HepG2 (cell line): ENCODE results near the gene JAZF1. TPM values are rescaled to one million over a fixed set of nuclear protein-coding genes. Genes with fewer than 3 reads are reported as not detected.

Source experiments
- ATAC-seq: fragments of 200-7000 bp; cut with Tn5 transposase; 3 replicates; pipeline ENCODE4 v1.9.1; 2020; ENCODE audit warnings: mild to moderate bottlenecking, moderate library complexity
- BruUV-seq: library from RNA; stranded (reverse); fragments of 400-500 nt; replicated peaks from 2 replicates; lab custom pipeline; 2021; lab: Mats Ljungman, UMichigan
- CTCF ChIA-PET: fragments of 300-600 bp; formaldehyde crosslinking; extraction: SDS; loops from one replicate; lab custom pipeline; 2021; ENCODE audit warnings: low total read pairs, inconsistent platforms, low intra/inter-chr PET ratio; lab: Yijun Ruan, JAX
- POLR2A ChIA-PET: fragments of 350-600 bp; sonication (Branson Sonifier 250); formaldehyde crosslinking; loops from one replicate; lab custom pipeline; 2020; ENCODE audit warnings: antibody characterized with exemption, inconsistent platforms; lab: Yijun Ruan, JAX
- DNase-seq: peaks from one replicate; pipeline ENCODE4 v3.0.0-alpha.2; 2015; ENCODE audit warnings: low spot score
- FAIRE-seq: peaks from 3 replicates; lab custom pipeline; 2011; peaks lifted over from hg19 to GRCh38; lab: Jason Lieb, UNC
- H2AFZ ChIP-seq: one replicate; pipeline ENCODE4 v1.6.1; 2011; ENCODE audit warnings: low read length, inconsistent platforms
- H3K27ac ChIP-seq: fragments of 300-600 bp; 3 replicates; pipeline ENCODE4 v1.8.0; 2011; ENCODE audit warnings: mixed run types, mild to moderate bottlenecking, mixed read lengths, low read length, inconsistent platforms; ENCODE audit not compliant: insufficient read depth; ENCODE audit errors: extremely low read length
- H3K27me3 ChIP-seq, 2 experiments: fragments of 200-600 bp in 1 of 2; 2 replicates in 1 of 2; 3 replicates in 1 of 2; pipeline versions ENCODE4 v1.6.0 to v1.8.0; 2011; ENCODE audit warnings: low read length in 2 of 2, mild to moderate bottlenecking in 2 of 2, moderate library complexity in 2 of 2, inconsistent platforms in 1 of 2; ENCODE audit not compliant: insufficient read depth in 2 of 2, control insufficient read depth in 1 of 2
- H3K36me3 ChIP-seq, 2 experiments: fragments of 200-600 bp in 1 of 2; replicated peaks in 1 of 2; 2 replicates in 1 of 2; 3 replicates in 1 of 2; pipeline versions ENCODE4 v1.5.1 to v1.8.0; 2011; ENCODE audit warnings: low read length in 2 of 2, inconsistent platforms in 1 of 2; ENCODE audit not compliant: insufficient read depth in 2 of 2, control insufficient read depth in 1 of 2
- H3K4me1 ChIP-seq: 2 replicates; pipeline ENCODE4 v1.5.1; 2012; ENCODE audit warnings: low read length, inconsistent platforms; ENCODE audit not compliant: insufficient read depth
- H3K4me2 ChIP-seq: 2 replicates; pipeline ENCODE4 v1.6.0; 2011; ENCODE audit warnings: low read depth, low read length, inconsistent platforms
- H3K4me3 ChIP-seq, 3 experiments: fragments of 200-600 bp in 1 of 3; sonication (generic), shearing (Covaris generic) in 1 of 3; replicated peaks in 1 of 3; 2 replicates each; pipeline ENCODE4 v1.5.1; 2011 to 2016; ENCODE audit warnings: low read length in 3 of 3, inconsistent platforms in 2 of 3, low read depth in 2 of 3, mild to moderate bottlenecking in 2 of 3, control low read depth in 1 of 3, mixed read lengths in 1 of 3; ENCODE audit not compliant: insufficient read depth in 1 of 3
- H3K79me2 ChIP-seq: one replicate; pipeline ENCODE4 v1.6.1; 2011; ENCODE audit warnings: low read length, inconsistent platforms; ENCODE audit not compliant: insufficient read depth
- H3K9ac ChIP-seq: 2 replicates; pipeline ENCODE4 v1.6.0; 2011; ENCODE audit warnings: mild to moderate bottlenecking, low read depth, low read length, inconsistent platforms; ENCODE audit not compliant: insufficient read depth
- H3K9me3 ChIP-seq: 2 replicates; pipeline ENCODE4 v1.5.1; 2012; ENCODE audit warnings: mild to moderate bottlenecking, low read length
- H4K20me1 ChIP-seq: 2 replicates; pipeline ENCODE4 v1.6.0; 2011; ENCODE audit warnings: inconsistent platforms, mild to moderate bottlenecking, low read length, moderate library complexity; ENCODE audit not compliant: insufficient read depth
- GPN1 ChIP-seq: sonication (generic); formaldehyde crosslinking; IDR thresholded peaks from 2 replicates; pipeline ENCODE4 v1.5.1; 2020; ENCODE audit warnings: missing genetic modification reagents, borderline replicate concordance
- IKZF4 ChIP-seq: sonication (generic); formaldehyde crosslinking; IDR thresholded peaks from 2 replicates; pipeline ENCODE4 v1.5.1; 2020; ENCODE audit warnings: borderline replicate concordance, mild to moderate bottlenecking, low read depth, missing genetic modification reagents; ENCODE audit errors: not compliant biosample characterization
- KDM6A ChIP-seq: IDR thresholded peaks from 2 replicates; pipeline ENCODE4 v1.6.1; 2016; ENCODE audit warnings: low read depth
- PRPF4 ChIP-seq: fragments of 200-400 bp; formaldehyde crosslinking; IDR thresholded peaks from 2 replicates; pipeline ENCODE4 v1.6.1; 2016; ENCODE audit warnings: low read length, low read depth; ENCODE audit not compliant: poor library complexity, severe bottlenecking
- SATB2 ChIP-seq: sonication (generic); formaldehyde crosslinking; IDR thresholded peaks from 2 replicates; pipeline ENCODE4 v1.5.0; 2020; ENCODE audit warnings: missing genetic modification reagents
- ZMYM4 ChIP-seq: sonication (generic); formaldehyde crosslinking; IDR thresholded peaks from 2 replicates; pipeline ENCODE4 v1.8.1; 2023; ENCODE audit warnings: mild to moderate bottlenecking, missing genetic modification reagents
- ZNF354B ChIP-seq: sonication (generic); formaldehyde crosslinking; IDR thresholded peaks from 2 replicates; pipeline ENCODE4 v1.8.0; 2022; ENCODE audit warnings: mild to moderate bottlenecking, missing genetic modification reagents
- ZNF780A ChIP-seq: sonication (generic); formaldehyde crosslinking; IDR thresholded peaks from 2 replicates; pipeline ENCODE4 v1.8.0; 2022; ENCODE audit warnings: mild to moderate bottlenecking, missing genetic modification reagents, moderate library complexity
- ZNF792 ChIP-seq: IDR thresholded peaks from 2 replicates; pipeline ENCODE4 v1.6.1; 2016
- ZNF816 ChIP-seq: sonication (generic); formaldehyde crosslinking; IDR thresholded peaks from 2 replicates; pipeline ENCODE4 v1.8.0; 2022; ENCODE audit warnings: missing genetic modification reagents, mild to moderate bottlenecking, borderline replicate concordance
- WGBS: methylation state at CpG from one replicate; pipeline ENCODE4 v1.1.6; 2017; ENCODE audit warnings: low lambda C conversion rate; 5-methylcytosine and 5-hydroxymethylcytosine counted together
- in situ Hi-C: cut with HindIII; loops from 2 replicates; pipeline ENCODE4 v1.10.0; 2017; ENCODE audit warnings: low pct_unique_long_range_greater_than_20kb; ENCODE audit not compliant: extremely low pct_ligation_motif_present
- intact Hi-C: fragments of 100-400 bp; cut with micrococcal nuclease; formaldehyde crosslinking; loops from one replicate; pipeline ENCODE4 v1.10.0; 2022; ENCODE audit not compliant: unreplicated experiment
- polyA plus RNA-seq, 8 experiments: library from polyadenylated mRNA; depleted of rRNA in 3 of 8; stranded (reverse) in 7 of 8; unstranded in 1 of 8; fragments of >200 nt; fragmentation: Illumina TruSeq in 4 of 8; extraction: Trizol in 4 of 8; gene quantifications; 2 replicates each; pipeline versions ENCODE4 v1.2.1 to v1.2.3, GENCODE V29; 2011 to 2016; ENCODE audit warnings: low read depth in 4 of 8, missing spikeins in 1 of 8, mixed read lengths in 1 of 8; ENCODE audit not compliant: insufficient read depth in 1 of 8
- total RNA-seq, 5 experiments: library from RNA; depleted of rRNA; stranded (reverse); fragments of >200 nt; fragmentation: Illumina TruSeq; extraction: Trizol; gene quantifications; 2 replicates each; pipeline ENCODE4 v1.2.3, GENCODE V29; 2016; ENCODE audit warnings: low read depth in 1 of 5
- TF ChIP-seq, protein P1 (sequence below): sonication (generic); formaldehyde crosslinking; IDR thresholded peaks from 2 replicates; pipeline ENCODE4 v1.8.0; 2022; ENCODE audit warnings: mild to moderate bottlenecking, missing genetic modification reagents; ENCODE audit not compliant: insufficient replicate concordance
- TF ChIP-seq, protein P2 (sequence below): sonication (generic); formaldehyde crosslinking; IDR thresholded peaks from 2 replicates; pipeline ENCODE4 v1.5.0; 2020; ENCODE audit warnings: mild to moderate bottlenecking, missing genetic modification reagents
- TF ChIP-seq, protein P3 (sequence below): sonication (generic); formaldehyde crosslinking; IDR thresholded peaks from 2 replicates; pipeline ENCODE4 v1.5.0; 2020; ENCODE audit warnings: missing genetic modification reagents
- TF ChIP-seq, protein P4 (sequence below): sonication (generic); formaldehyde crosslinking; IDR thresholded peaks from 2 replicates; pipeline ENCODE4 v1.4.0; 2020; ENCODE audit warnings: mild to moderate bottlenecking, missing genetic modification reagents
- TF ChIP-seq, protein P5 (sequence below): IDR thresholded peaks from 2 replicates; pipeline ENCODE4 v1.6.1; 2012; ENCODE audit warnings: low read depth, low read length, improper control_type of control experiment

Gene JAZF1
- total and polyA plus RNA-seq, 2 of the 13 experiments (the other 11 are each of a cell fraction or from before 2014, with no cell fraction given) = not detected

DNA sequence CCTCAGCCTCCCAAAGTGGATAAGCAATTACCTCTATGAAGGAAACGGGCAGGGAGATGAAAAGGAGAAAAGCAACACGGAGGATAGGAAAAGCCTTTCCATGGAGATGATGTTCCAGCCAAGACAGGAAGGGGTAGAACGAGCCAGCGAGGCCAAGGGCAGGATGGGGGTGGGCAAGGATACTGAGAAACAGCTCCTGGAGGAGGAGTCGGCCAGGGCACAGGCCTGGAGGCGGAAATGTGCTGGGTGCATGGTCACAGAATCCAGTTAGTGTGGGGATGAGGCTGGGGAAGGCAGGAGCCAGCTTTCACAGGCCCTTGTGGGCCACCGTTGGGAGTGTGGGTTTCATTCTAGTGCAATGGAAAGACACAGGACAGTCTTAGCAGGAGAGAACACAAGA lies 162.6 kb downstream of the JAZF1 start:
- Histone ChIP-seq H2AFZ (no peak overlapping the region), H3K27me3 (peaks cover 2 to 43% of the 10 kb centered on the region in 2 experiments; a peak in 4 of 5 replicates), H3K79me2 (no peaks in the 10 kb centered on the region), H3K9ac (no peak overlapping the region), H3K4me1 (no peaks in the 10 kb centered on the region), H3K4me3 (no peak overlapping the region), H4K20me1 (no peaks in the 10 kb centered on the region), H3K4me2 (no peak overlapping the region), H3K9me3 (no peaks in the 10 kb centered on the region), H3K27ac (no peak overlapping the region), H3K36me3 (no peaks in the 10 kb centered on the region)
- FAIRE-seq (no peak), ATAC-seq (no peak), DNase-seq (no peak)
- in situ Hi-C loops (no loop called here), intact Hi-C loops (no loop called here)
- no TSS peak for BruUV-seq
- POLR2A ChIA-PET = no interaction called here
- TF ChIP-seq ZNF780A (CRISPR knock-in tag) (no peak), GPN1 (CRISPR knock-in tag) (no peak), PRPF4 (no peak), IKZF4 (no peak), ZNF354B (CRISPR knock-in tag) (no peak), ZNF816 (no peak), SATB2 (CRISPR knock-in tag) (no peak), ZMYM4 (CRISPR knock-in tag) (no peak), KDM6A (CRISPR knock-in tag) (no peak), ZNF792 (no peak)
- TF ChIP-seq, protein P1, sequence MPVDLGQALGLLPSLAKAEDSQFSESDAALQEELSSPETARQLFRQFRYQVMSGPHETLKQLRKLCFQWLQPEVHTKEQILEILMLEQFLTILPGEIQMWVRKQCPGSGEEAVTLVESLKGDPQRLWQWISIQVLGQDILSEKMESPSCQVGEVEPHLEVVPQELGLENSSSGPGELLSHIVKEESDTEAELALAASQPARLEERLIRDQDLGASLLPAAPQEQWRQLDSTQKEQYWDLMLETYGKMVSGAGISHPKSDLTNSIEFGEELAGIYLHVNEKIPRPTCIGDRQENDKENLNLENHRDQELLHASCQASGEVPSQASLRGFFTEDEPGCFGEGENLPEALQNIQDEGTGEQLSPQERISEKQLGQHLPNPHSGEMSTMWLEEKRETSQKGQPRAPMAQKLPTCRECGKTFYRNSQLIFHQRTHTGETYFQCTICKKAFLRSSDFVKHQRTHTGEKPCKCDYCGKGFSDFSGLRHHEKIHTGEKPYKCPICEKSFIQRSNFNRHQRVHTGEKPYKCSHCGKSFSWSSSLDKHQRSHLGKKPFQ (CRISPR knock-in tag) = no peak
- TF ChIP-seq, protein P2, sequence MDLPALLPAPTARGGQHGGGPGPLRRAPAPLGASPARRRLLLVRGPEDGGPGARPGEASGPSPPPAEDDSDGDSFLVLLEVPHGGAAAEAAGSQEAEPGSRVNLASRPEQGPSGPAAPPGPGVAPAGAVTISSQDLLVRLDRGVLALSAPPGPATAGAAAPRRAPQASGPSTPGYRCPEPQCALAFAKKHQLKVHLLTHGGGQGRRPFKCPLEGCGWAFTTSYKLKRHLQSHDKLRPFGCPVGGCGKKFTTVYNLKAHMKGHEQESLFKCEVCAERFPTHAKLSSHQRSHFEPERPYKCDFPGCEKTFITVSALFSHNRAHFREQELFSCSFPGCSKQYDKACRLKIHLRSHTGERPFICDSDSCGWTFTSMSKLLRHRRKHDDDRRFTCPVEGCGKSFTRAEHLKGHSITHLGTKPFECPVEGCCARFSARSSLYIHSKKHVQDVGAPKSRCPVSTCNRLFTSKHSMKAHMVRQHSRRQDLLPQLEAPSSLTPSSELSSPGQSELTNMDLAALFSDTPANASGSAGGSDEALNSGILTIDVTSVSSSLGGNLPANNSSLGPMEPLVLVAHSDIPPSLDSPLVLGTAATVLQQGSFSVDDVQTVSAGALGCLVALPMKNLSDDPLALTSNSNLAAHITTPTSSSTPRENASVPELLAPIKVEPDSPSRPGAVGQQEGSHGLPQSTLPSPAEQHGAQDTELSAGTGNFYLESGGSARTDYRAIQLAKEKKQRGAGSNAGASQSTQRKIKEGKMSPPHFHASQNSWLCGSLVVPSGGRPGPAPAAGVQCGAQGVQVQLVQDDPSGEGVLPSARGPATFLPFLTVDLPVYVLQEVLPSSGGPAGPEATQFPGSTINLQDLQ (CRISPR knock-in tag) = no peak
- TF ChIP-seq, protein P3, sequence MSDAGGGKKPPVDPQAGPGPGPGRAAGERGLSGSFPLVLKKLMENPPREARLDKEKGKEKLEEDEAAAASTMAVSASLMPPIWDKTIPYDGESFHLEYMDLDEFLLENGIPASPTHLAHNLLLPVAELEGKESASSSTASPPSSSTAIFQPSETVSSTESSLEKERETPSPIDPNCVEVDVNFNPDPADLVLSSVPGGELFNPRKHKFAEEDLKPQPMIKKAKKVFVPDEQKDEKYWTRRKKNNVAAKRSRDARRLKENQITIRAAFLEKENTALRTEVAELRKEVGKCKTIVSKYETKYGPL (CRISPR knock-in tag) = no peak
- TF ChIP-seq, protein P4, sequence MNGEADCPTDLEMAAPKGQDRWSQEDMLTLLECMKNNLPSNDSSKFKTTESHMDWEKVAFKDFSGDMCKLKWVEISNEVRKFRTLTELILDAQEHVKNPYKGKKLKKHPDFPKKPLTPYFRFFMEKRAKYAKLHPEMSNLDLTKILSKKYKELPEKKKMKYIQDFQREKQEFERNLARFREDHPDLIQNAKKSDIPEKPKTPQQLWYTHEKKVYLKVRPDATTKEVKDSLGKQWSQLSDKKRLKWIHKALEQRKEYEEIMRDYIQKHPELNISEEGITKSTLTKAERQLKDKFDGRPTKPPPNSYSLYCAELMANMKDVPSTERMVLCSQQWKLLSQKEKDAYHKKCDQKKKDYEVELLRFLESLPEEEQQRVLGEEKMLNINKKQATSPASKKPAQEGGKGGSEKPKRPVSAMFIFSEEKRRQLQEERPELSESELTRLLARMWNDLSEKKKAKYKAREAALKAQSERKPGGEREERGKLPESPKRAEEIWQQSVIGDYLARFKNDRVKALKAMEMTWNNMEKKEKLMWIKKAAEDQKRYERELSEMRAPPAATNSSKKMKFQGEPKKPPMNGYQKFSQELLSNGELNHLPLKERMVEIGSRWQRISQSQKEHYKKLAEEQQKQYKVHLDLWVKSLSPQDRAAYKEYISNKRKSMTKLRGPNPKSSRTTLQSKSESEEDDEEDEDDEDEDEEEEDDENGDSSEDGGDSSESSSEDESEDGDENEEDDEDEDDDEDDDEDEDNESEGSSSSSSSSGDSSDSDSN = no peak
- TF ChIP-seq, protein P5, sequence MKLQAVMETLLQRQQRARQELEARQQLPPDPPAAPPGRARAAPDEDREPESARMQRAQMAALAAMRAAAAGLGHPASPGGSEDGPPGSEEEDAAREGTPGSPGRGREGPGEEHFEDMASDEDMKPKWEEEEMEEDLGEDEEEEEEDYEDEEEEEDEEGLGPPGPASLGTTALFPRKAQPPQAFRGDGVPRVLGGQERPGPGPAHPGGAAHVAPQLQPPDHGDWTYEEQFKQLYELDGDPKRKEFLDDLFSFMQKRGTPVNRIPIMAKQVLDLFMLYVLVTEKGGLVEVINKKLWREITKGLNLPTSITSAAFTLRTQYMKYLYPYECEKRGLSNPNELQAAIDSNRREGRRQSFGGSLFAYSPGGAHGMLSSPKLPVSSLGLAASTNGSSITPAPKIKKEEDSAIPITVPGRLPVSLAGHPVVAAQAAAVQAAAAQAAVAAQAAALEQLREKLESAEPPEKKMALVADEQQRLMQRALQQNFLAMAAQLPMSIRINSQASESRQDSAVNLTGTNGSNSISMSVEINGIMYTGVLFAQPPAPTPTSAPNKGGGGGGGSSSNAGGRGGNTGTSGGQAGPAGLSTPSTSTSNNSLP = no peak
- CTCF ChIA-PET = no interaction called here
- 26% methylated on average over 7 of the region's 7 CpGs for WGBS
